ENCODE measurements around the gene PLPPR2. TPM values are rescaled to one million over a fixed set of nuclear protein-coding genes. Genes with fewer than 3 reads are reported as not detected.

PLPPR2 gene
- total and polyA plus RNA-seq, 12 donors, result 4.1 to 19.8 (median 10.6) TPM

- DNase-seq, result no peak
- no peaks in the 10 kb centered on the region for H3K9me3 ChIP-seq
- H3K27me3 ChIP-seq, result peaks cover 0 to 24% (median 9%) of the 10 kb centered on the region in 7 donors
- peak in 1 of 8 donors; percentile 9 for ATAC-seq
- peak overlapping the region; percentile 41 to 63 (median 56) for H3K4me3 ChIP-seq
- peaks cover 0 to 2% (median 0%) of the 10 kb centered on the region in 9 donors for H3K36me3 ChIP-seq
- intact Hi-C loops (cut with DNase I), result loop anchor here in 8 of 10 donors (5.0 to 10.0 kb wide), 6 partner anchors 39 to 99 kb away; partner anchors contain the start of genes ODAD3 (in 6 of the 8), PRKCSH (in 6 of the 8), ELAVL3 (in 1 of the 8) and TSPAN16 (in 1 of the 8)
- H3K4me1 ChIP-seq, result peaks cover 17 to 53% (median 35%) of the 10 kb centered on the region in 9 donors
- 2% methylated on average over 9 of the region's 9 CpGs for WGBS, 2 donors
- TF ChIP-seq CTCF (IDR thresholded peaks at IDR 0.05), result no peak
- H3K27ac ChIP-seq, result peak overlapping the region in 6 of 10 donors; percentile 43 to 69 (median 61)
Measured at GRCh38 chr19:11383706-11384048, 28.4 kb downstream of the PLPPR2 start.

DNA sequence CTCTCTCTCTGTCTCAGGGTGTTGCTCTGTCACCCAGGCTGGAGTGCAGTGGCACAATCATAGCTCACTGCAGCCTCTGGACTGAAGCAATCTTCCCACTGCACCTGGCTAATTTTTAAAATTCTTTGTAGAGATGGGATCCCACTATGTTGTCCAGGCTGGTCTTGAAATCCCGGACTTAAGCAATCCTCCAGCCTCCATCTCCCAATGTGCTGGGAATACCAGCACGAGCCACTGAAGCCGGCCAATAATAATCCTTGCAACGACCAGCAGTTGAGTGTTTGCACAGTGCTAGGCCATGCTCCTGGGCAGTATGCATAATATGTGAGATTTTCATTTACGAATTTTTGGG lies 29.5 kb downstream of the PLPPR2 start:
- Histone ChIP-seq H3K4me1 (peaks cover 17 to 51% (median 35%) of the 10 kb centered on the region in 9 donors), H3K36me3 (no peaks in the 10 kb centered on the region), H3K27ac (no peak overlapping the region), H3K9me3 (no peaks in the 10 kb centered on the region), H3K27me3 (peaks cover 0 to 24% (median 9%) of the 10 kb centered on the region in 7 donors), H3K4me3 (no peak overlapping the region)
- ATAC-seq (no peak), DNase-seq (no peak)
- intact Hi-C loops (cut with DNase I), result loop anchor here in 8 of 10 donors (5.0 to 10.0 kb wide), 6 partner anchors 38 to 98 kb away; partner anchors contain the start of genes ODAD3 (in 6 of the 8), PRKCSH (in 6 of the 8), ELAVL3 (in 1 of the 8) and TSPAN16 (in 1 of the 8)
- no peak for TF ChIP-seq CTCF (IDR thresholded peaks at IDR 0.05)
- 82 to 84% methylated on average over 5 of the region's 5 CpGs for WGBS, 2 donors

GRCh38 chr19:11387162-11388034 lies 32.2 kb downstream of the PLPPR2 start:
- intact Hi-C loops (cut with DNase I), result loop anchor here in 2 of 10 donors (10.0 kb wide), 2 partner anchors 47 to 93 kb away; partner anchors contain the start of genes ODAD3 (in 1 of the 2), PRKCSH (in 1 of the 2) and TSPAN16 (in 1 of the 2)
- Histone ChIP-seq H3K4me3 (no peak overlapping the region), H3K27me3 (peaks cover 0 to 19% (median 9%) of the 10 kb centered on the region in 7 donors), H3K36me3 (no peaks in the 10 kb centered on the region), H3K4me1 (peaks cover 10 to 30% (median 17%) of the 10 kb centered on the region in 9 donors), H3K27ac (peak overlapping the region in 1 of 10 donors; percentile 56), H3K9me3 (peaks cover 0 to 9% (median 6%) of the 10 kb centered on the region in 11 donors)
- DNase-seq, result no peak
- no peak for TF ChIP-seq CTCF (IDR thresholded peaks at IDR 0.05)
- 78 to 80% methylated on average over 19 of the region's 19 CpGs for WGBS, 2 donors
- ATAC-seq, result no peak

GRCh38 chr19:11390359-11390758 lies 35.1 kb downstream of the PLPPR2 start:
- no peaks in the 10 kb centered on the region for H3K36me3 ChIP-seq
- H3K9me3 ChIP-seq, result peaks cover 0 to 9% (median 6%) of the 10 kb centered on the region in 11 donors
- no peak overlapping the region for H3K4me3 ChIP-seq
- H3K4me1 ChIP-seq, result peaks cover 0 to 9% (median 0%) of the 10 kb centered on the region in 9 donors
- DNase-seq (no peak), ATAC-seq (no peak)
- WGBS, 2 donors, result 90 to 91% methylated on average over 2 of the region's 2 CpGs
- no peak overlapping the region for H3K27ac ChIP-seq
- H3K27me3 ChIP-seq, result no peaks in the 10 kb centered on the region
- no peak for TF ChIP-seq CTCF (IDR thresholded peaks at IDR 0.05)
- intact Hi-C loops (cut with DNase I), result no loop called here
